ENCODE results near the gene LCMT1.
"Not testable (repeated sequence)": the region's sequence is repeated elsewhere in the genome, so short reads cannot be mapped to it uniquely, and the experiment has no call there.

LCMT1 gene

DNA sequence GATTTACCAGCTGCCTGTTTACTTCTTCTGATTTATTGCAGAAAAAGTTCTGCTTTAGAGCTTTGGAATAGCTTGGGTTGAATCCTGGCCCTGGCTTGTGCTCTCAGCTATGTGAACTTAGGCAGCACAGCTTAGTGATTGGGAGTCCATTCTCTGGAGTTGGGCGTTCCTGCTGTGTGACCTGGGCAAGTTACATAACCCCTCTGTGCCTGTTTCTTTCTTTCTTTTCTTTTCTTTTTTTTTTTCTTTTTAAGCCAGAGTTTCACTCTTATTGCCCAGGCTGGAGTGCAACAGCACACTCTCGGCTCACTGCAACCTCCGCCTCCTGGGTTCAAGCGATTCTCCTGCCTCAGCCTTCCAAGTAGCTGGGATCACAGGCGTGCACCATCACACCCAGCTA lies 53.7 kb downstream of the LCMT1 start:
- Histone ChIP-seq H3K27me3 (ENCODE audit: control insufficient read depth in 1 of 2, insufficient read depth in 2 of 2, low read length in 2 of 2) (no peaks in the 10 kb centered on the region), H3K9me3 (ENCODE audit: control insufficient read depth in 1 of 2, low read length in 2 of 2) (no peaks in the 10 kb centered on the region), H3K27ac (ENCODE audit: low read depth, low read length) (no peak overlapping the region), H3K36me3 (ENCODE audit: control insufficient read depth in 1 of 2, insufficient read depth in 2 of 2, low read length in 2 of 2) (peaks cover 32 to 75% of the 10 kb centered on the region in 2 donors), H3K4me3 (ENCODE audit: low read depth in 1 of 2, low read length in 2 of 2) (no peak overlapping the region), H3K4me1 (ENCODE audit: control insufficient read depth in 1 of 2, insufficient read depth in 2 of 2, low read length in 2 of 2) (no peaks in the 10 kb centered on the region), H3K9ac (ENCODE audit: low read depth in 1 of 2, low read length in 2 of 2) (no peak overlapping the region)

DNA sequence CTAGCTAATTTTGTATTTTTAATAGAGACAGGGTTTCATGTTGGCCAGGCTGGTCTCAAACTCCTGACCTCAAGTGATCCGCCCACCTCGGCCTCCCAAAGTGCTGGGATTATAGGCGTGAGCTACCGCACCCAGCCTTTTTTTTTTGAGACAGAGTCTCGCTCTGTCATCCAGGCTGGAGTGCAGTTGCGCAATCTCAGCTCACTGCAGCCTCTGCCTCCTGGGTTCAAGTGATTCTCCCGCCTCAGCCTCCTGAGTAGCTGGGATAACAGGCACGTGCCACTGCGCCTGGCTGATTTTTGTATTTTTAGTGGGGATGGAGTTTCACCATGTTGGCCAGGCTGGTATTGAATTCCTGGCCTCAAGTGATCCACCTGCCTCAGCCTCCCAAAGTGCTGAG lies 56.4 kb downstream of the LCMT1 start:
- H3K36me3 ChIP-seq (ENCODE audit: control insufficient read depth in 1 of 2, insufficient read depth in 2 of 2, low read length in 2 of 2), result peaks cover 37 to 78% of the 10 kb centered on the region in 2 donors
- H3K27me3 ChIP-seq (ENCODE audit: control insufficient read depth in 1 of 2, insufficient read depth in 2 of 2, low read length in 2 of 2); H3K4me1 ChIP-seq (ENCODE audit: control insufficient read depth in 1 of 2, insufficient read depth in 2 of 2, low read length in 2 of 2); H3K9me3 ChIP-seq (ENCODE audit: control insufficient read depth in 1 of 2, low read length in 2 of 2); H3K9ac ChIP-seq (ENCODE audit: low read depth in 1 of 2, low read length in 2 of 2); H3K4me3 ChIP-seq (ENCODE audit: low read depth in 1 of 2, low read length in 2 of 2); H3K27ac ChIP-seq (ENCODE audit: low read depth, low read length): not testable (repeated sequence)

DNA sequence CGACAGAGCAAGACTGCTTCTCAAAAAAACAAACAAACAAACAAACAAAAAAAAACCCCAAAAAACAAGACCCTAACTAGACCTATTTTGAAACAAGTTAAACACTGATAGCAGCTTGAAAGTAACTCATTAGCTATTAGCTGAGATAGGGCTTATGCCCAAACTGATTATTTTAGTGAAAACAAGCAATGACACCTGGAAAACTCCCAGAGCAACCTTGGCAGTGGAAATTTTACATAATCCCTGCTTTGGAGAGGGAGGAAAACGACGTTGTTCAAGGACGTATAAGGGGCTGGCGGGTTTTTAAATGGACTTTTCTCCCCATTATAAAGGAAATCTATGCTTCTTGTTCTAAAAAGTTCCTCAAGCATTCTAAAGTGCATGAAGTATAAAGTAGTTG lies 59.8 kb downstream of the LCMT1 start:
- Histone ChIP-seq H3K36me3 (ENCODE audit: control insufficient read depth in 1 of 2, insufficient read depth in 2 of 2, low read length in 2 of 2) (peaks cover 32 to 66% of the 10 kb centered on the region in 2 donors), H3K9ac (ENCODE audit: low read depth in 1 of 2, low read length in 2 of 2) (no peak overlapping the region), H3K27ac (ENCODE audit: low read depth, low read length) (no peak overlapping the region), H3K4me1 (ENCODE audit: control insufficient read depth in 1 of 2, insufficient read depth in 2 of 2, low read length in 2 of 2) (no peaks in the 10 kb centered on the region), H3K9me3 (ENCODE audit: control insufficient read depth in 1 of 2, low read length in 2 of 2) (no peaks in the 10 kb centered on the region), H3K4me3 (ENCODE audit: low read depth in 1 of 2, low read length in 2 of 2) (no peak overlapping the region), H3K27me3 (ENCODE audit: control insufficient read depth in 1 of 2, insufficient read depth in 2 of 2, low read length in 2 of 2) (no peaks in the 10 kb centered on the region)

DNA sequence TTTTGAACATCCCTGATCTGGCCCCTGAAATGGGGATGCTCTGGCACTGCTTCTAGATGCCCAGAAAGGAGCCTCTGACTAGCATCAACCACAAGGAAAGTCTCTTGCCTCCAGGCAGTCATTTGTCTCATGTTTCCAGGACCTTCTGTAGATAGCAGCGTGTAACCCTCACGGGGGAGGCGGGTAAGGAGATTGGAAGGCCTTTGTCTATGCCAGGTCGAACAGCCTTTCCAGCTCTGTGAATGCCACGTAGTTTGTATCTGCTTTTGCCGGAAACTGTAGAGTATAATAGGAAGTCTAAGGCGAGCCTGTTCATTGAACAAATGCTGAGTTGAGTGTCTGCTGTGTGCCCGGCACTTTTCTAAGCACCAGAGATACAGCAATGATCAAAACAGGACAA lies 61.3 kb downstream of the LCMT1 start:
- no peaks in the 10 kb centered on the region for H3K4me1 ChIP-seq (ENCODE audit: control insufficient read depth in 1 of 2, insufficient read depth in 2 of 2, low read length in 2 of 2)
- no peak overlapping the region for H3K4me3 ChIP-seq (ENCODE audit: low read depth in 1 of 2, low read length in 2 of 2)
- peaks cover 25 to 53% of the 10 kb centered on the region in 2 donors for H3K36me3 ChIP-seq (ENCODE audit: control insufficient read depth in 1 of 2, insufficient read depth in 2 of 2, low read length in 2 of 2)
- H3K9ac ChIP-seq (ENCODE audit: low read depth in 1 of 2, low read length in 2 of 2), result no peak overlapping the region
- no peak overlapping the region for H3K27ac ChIP-seq (ENCODE audit: low read depth, low read length)
- H3K9me3 ChIP-seq (ENCODE audit: control insufficient read depth in 1 of 2, low read length in 2 of 2), result no peaks in the 10 kb centered on the region
- H3K27me3 ChIP-seq (ENCODE audit: control insufficient read depth in 1 of 2, insufficient read depth in 2 of 2, low read length in 2 of 2), result no peaks in the 10 kb centered on the region

DNA sequence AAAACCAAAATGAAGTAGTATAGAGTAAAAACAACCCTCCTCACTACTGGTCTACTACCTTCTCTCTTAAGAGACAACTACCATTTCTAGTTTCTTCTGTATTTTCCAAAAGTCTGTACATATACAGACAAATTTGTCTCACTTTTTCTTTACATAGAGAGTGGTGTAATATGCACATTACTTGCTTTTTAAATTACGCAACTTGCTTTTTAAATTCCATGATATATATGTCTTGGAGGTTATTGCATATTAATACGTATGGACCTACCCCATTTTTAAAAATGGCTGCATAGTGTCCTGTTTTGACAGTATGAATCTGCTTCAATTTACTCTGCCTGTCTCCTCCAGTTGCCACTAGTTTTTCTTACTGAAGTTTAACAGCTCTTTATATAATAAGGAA lies 62.7 kb downstream of the LCMT1 start:
- peaks cover 21 to 53% of the 10 kb centered on the region in 2 donors for H3K36me3 ChIP-seq (ENCODE audit: control insufficient read depth in 1 of 2, insufficient read depth in 2 of 2, low read length in 2 of 2)

DNA sequence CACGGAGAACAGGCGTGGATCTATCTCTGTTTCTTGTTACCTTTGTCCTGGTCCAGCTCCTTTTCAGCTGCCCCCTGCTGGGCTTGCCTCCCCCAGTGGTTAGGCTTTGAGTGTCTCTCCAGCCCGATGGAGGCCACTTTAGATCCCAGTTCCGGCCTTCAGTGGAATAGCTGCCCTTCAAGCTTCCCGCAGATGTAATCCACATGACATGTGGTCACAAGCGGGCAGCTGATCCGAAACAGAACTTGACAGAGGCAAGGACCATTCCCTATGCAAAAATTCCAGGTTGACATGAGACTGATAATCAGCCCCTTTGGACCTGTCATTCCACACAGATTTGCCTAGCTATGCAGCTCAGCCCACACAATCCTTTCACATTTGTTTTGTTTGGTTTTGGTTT lies 64.6 kb downstream of the LCMT1 start:
- H3K4me3 ChIP-seq (ENCODE audit: low read depth in 1 of 2, low read length in 2 of 2), result no peak overlapping the region
- no peak overlapping the region for H3K9ac ChIP-seq (ENCODE audit: low read depth in 1 of 2, low read length in 2 of 2)
- H3K9me3 ChIP-seq (ENCODE audit: control insufficient read depth in 1 of 2, low read length in 2 of 2), result no peaks in the 10 kb centered on the region
- H3K27ac ChIP-seq (ENCODE audit: low read depth, low read length), result no peak overlapping the region
- H3K36me3 ChIP-seq (ENCODE audit: control insufficient read depth in 1 of 2, insufficient read depth in 2 of 2, low read length in 2 of 2), result peaks cover 13 to 38% of the 10 kb centered on the region in 2 donors
- no peaks in the 10 kb centered on the region for H3K4me1 ChIP-seq (ENCODE audit: control insufficient read depth in 1 of 2, insufficient read depth in 2 of 2, low read length in 2 of 2)
- H3K27me3 ChIP-seq (ENCODE audit: control insufficient read depth in 1 of 2, insufficient read depth in 2 of 2, low read length in 2 of 2), result no peaks in the 10 kb centered on the region

More for the DNA sequence above, 62.7 kb downstream of the LCMT1 start:
- Histone ChIP-seq H3K27ac (ENCODE audit: low read depth, low read length) (no peak overlapping the region), H3K9me3 (ENCODE audit: control insufficient read depth in 1 of 2, low read length in 2 of 2) (no peaks in the 10 kb centered on the region), H3K4me3 (ENCODE audit: low read depth in 1 of 2, low read length in 2 of 2) (no peak overlapping the region), H3K4me1 (ENCODE audit: control insufficient read depth in 1 of 2, insufficient read depth in 2 of 2, low read length in 2 of 2) (no peaks in the 10 kb centered on the region), H3K27me3 (ENCODE audit: control insufficient read depth in 1 of 2, insufficient read depth in 2 of 2, low read length in 2 of 2) (no peaks in the 10 kb centered on the region), H3K9ac (ENCODE audit: low read depth in 1 of 2, low read length in 2 of 2) (no peak overlapping the region)

DNA sequence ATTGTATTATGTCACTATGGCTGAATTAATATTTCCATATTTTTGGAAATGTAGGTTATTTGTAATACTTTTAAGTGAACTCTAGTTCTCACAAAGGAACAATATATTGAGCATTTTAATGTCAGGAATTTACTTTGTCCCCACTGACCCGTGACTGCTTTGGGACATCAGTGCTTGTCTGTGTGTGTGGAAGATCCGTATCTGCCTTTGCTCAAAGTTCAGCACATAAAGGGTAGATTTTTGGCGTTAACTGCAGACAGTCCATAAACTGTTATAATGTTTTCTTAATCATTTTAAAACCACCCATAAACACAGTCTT lies 65.9 kb downstream of the LCMT1 start:
- Histone ChIP-seq H3K4me3 (ENCODE audit: low read depth in 1 of 2, low read length in 2 of 2) (no peak overlapping the region), H3K4me1 (ENCODE audit: control insufficient read depth in 1 of 2, insufficient read depth in 2 of 2, low read length in 2 of 2) (no peaks in the 10 kb centered on the region), H3K27ac (ENCODE audit: low read depth, low read length) (no peak overlapping the region), H3K27me3 (ENCODE audit: control insufficient read depth in 1 of 2, insufficient read depth in 2 of 2, low read length in 2 of 2) (no peaks in the 10 kb centered on the region), H3K36me3 (ENCODE audit: control insufficient read depth in 1 of 2, insufficient read depth in 2 of 2, low read length in 2 of 2) (peaks cover 10 to 34% of the 10 kb centered on the region in 2 donors), H3K9ac (ENCODE audit: low read depth in 1 of 2, low read length in 2 of 2) (no peak overlapping the region), H3K9me3 (ENCODE audit: control insufficient read depth in 1 of 2, low read length in 2 of 2) (no peaks in the 10 kb centered on the region)

DNA sequence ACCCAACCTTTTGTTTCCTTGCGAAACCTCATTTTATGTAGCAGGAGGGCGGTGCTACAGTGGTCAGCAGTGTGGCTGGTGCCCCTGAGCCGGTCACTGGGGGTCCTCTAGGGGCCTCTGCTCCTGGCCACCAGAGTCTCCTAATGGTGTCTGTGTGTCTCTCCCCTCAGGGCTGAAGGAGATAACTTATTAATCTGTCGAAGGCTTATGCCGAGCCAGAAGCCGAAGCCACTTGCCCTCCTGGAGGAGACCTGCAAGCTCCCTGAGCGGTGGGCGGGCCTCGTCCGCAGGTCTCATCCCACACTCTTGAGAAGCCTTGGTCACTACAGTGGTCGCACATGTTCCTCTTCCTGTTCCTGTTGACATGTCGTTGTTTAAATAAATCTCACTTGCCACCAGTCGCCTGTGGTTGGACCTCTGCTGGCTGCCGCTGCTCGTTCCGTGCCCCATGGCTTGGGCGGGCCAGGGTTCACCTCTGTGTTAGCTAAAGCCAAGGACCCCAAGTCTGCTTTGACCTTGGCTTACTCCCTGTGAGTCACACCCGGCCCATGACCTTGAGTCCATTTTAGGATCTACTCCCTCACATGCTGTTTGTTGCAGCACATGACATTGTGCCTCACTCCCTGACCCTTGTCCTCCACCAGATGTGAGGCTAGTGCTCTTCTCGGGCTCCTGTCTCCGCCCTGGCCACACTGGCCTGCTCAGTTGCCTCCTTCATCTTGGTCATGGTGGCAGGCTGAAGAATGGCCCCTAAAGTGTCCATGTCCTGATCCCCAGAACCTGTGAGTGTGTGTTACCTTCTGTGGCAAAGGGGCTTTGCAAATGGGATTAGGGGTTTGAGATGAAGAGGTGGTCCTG lies 66.5 kb downstream of the LCMT1 start:
- Histone ChIP-seq H3K27me3 (ENCODE audit: control insufficient read depth in 1 of 2, insufficient read depth in 2 of 2, low read length in 2 of 2) (no peaks in the 10 kb centered on the region), H3K9ac (ENCODE audit: low read depth in 1 of 2, low read length in 2 of 2) (no peak overlapping the region), H3K4me1 (ENCODE audit: control insufficient read depth in 1 of 2, insufficient read depth in 2 of 2, low read length in 2 of 2) (no peaks in the 10 kb centered on the region), H3K9me3 (ENCODE audit: control insufficient read depth in 1 of 2, low read length in 2 of 2) (no peaks in the 10 kb centered on the region), H3K27ac (ENCODE audit: low read depth, low read length) (no peak overlapping the region), H3K36me3 (ENCODE audit: control insufficient read depth in 1 of 2, insufficient read depth in 2 of 2, low read length in 2 of 2) (peaks cover 8 to 28% of the 10 kb centered on the region in 2 donors), H3K4me3 (ENCODE audit: low read depth in 1 of 2, low read length in 2 of 2) (no peak overlapping the region)

DNA sequence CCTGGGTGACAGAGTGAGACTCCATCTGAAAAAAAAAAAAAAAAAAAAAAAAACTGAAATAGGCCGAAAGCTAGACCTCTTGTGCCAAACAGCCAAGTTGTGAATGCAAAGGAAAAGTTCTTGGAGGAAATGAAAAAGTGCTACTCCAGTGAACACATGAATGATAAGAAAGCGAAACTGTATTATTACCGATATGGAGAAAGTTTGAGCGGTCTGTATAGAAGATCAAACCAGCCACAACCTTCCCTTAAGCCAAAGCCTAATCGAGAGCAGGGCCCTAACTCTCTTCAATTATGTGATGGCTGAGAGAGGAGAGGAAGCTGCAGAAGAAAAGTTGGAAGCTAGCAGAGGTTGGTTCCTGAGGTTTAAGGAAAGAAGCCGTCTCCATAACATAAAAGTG lies 69.7 kb downstream of the LCMT1 start:
- not testable (repeated sequence) for H3K9ac ChIP-seq (ENCODE audit: low read depth in 1 of 2, low read length in 2 of 2); H3K4me3 ChIP-seq (ENCODE audit: low read depth in 1 of 2, low read length in 2 of 2); H3K36me3 ChIP-seq (ENCODE audit: control insufficient read depth in 1 of 2, insufficient read depth in 2 of 2, low read length in 2 of 2); H3K9me3 ChIP-seq (ENCODE audit: control insufficient read depth in 1 of 2, low read length in 2 of 2); H3K27ac ChIP-seq (ENCODE audit: low read depth, low read length); H3K27me3 ChIP-seq (ENCODE audit: control insufficient read depth in 1 of 2, insufficient read depth in 2 of 2, low read length in 2 of 2); H3K4me1 ChIP-seq (ENCODE audit: control insufficient read depth in 1 of 2, insufficient read depth in 2 of 2, low read length in 2 of 2)

DNA sequence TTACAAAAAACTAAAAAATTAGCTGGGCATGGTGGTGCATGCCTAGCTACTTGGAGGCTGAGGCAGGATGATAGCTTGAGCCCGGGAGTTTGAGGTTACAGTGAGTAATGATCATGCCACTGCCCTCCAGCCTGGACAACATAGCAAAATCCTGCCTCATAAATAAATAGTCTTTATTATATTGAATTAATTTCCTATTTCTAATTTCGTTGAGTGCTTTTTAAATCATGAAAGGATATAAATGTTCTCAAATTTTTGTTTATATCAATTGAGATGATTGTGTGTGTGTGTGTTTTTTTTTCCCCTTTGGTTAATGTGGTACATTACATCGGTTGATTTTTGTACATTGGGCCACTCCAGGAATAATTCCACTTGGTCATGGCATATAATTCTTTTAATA lies 73.2 kb downstream of the LCMT1 start:
- Histone ChIP-seq H3K9ac (ENCODE audit: low read depth in 1 of 2, low read length in 2 of 2) (no peak overlapping the region), H3K4me1 (ENCODE audit: control insufficient read depth in 1 of 2, insufficient read depth in 2 of 2, low read length in 2 of 2) (no peaks in the 10 kb centered on the region), H3K27me3 (ENCODE audit: control insufficient read depth in 1 of 2, insufficient read depth in 2 of 2, low read length in 2 of 2) (no peaks in the 10 kb centered on the region), H3K9me3 (ENCODE audit: control insufficient read depth in 1 of 2, low read length in 2 of 2) (no peaks in the 10 kb centered on the region), H3K27ac (ENCODE audit: low read depth, low read length) (no peak overlapping the region), H3K36me3 (ENCODE audit: control insufficient read depth in 1 of 2, insufficient read depth in 2 of 2, low read length in 2 of 2) (no peaks in the 10 kb centered on the region), H3K4me3 (ENCODE audit: low read depth in 1 of 2, low read length in 2 of 2) (no peak overlapping the region)

DNA sequence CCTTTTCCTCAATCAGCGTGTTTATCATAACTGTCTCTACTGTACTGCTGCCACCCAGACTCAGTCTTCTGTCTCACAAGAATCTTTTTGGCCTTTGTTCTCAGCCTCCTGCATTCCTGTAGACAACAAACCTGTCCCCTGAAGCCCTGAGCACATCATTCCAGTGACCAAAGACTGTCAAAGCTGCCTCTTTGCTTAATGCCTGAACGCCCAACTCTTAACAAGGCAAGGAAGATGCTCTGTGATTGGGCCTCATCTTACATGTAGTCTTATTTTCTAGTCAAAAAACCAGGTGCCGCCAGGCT lies 75.9 kb downstream of the LCMT1 start:
- H3K9me3 ChIP-seq (ENCODE audit: control insufficient read depth in 1 of 2, low read length in 2 of 2), result no peaks in the 10 kb centered on the region
- no peaks in the 10 kb centered on the region for H3K36me3 ChIP-seq (ENCODE audit: control insufficient read depth in 1 of 2, insufficient read depth in 2 of 2, low read length in 2 of 2)
- no peak overlapping the region for H3K9ac ChIP-seq (ENCODE audit: low read depth in 1 of 2, low read length in 2 of 2)
- H3K27me3 ChIP-seq (ENCODE audit: control insufficient read depth in 1 of 2, insufficient read depth in 2 of 2, low read length in 2 of 2), result no peaks in the 10 kb centered on the region
- H3K4me3 ChIP-seq (ENCODE audit: low read depth in 1 of 2, low read length in 2 of 2), result no peak overlapping the region
- no peaks in the 10 kb centered on the region for H3K4me1 ChIP-seq (ENCODE audit: control insufficient read depth in 1 of 2, insufficient read depth in 2 of 2, low read length in 2 of 2)
- H3K27ac ChIP-seq (ENCODE audit: low read depth, low read length), result no peak overlapping the region
